K562 (cell line): ENCODE results near the gene DMWD. TPM values are rescaled to one million over a fixed set of nuclear protein-coding genes. Genes with fewer than 3 reads are reported as not detected.

Experiments
- CREBBP ChIP-seq: IDR thresholded peaks from one replicate; pipeline ENCODE4 v1.6.1; 2012; ENCODE audit warnings: low read depth, mild to moderate bottlenecking, control low read depth, inconsistent platforms, low read length
- CXXC5 ChIP-seq: fragments of 250-450 bp; sonication (Bioruptor Pico); IDR thresholded peaks from 2 replicates; pipeline ENCODE4 v1.8.0; 2022; ENCODE audit warnings: inconsistent platforms, mild to moderate bottlenecking, moderate library complexity
- ELK1 ChIP-seq: sonication (generic); formaldehyde crosslinking; IDR thresholded peaks from 2 replicates; pipeline ENCODE4 v1.8.1; 2022; ENCODE audit warnings: missing genetic modification reagents
- ETV1 ChIP-seq: fragments of 450-650 bp; conservative IDR thresholded peaks from 2 replicates; pipeline ENCODE4 v1.6.1; 2016; ENCODE audit warnings: missing genetic modification characterization, control low read depth, low read depth, missing compliant biosample characterization
- KLF16 ChIP-seq: IDR thresholded peaks from 2 replicates; pipeline ENCODE4 v1.6.1; 2016; ENCODE audit warnings: antibody characterized with exemption
- MAFK ChIP-seq: IDR thresholded peaks from 2 replicates; pipeline ENCODE4 v1.6.1; 2011; ENCODE audit warnings: low read length, improper control_type of control experiment
- NFE2L1 ChIP-seq: fragments of 450-650 bp; IDR thresholded peaks from 2 replicates; pipeline ENCODE4 v1.6.1; 2016; ENCODE audit warnings: missing genetic modification characterization, low read depth, mild to moderate bottlenecking, missing compliant biosample characterization, moderate library complexity, borderline replicate concordance
- POLR2A ChIP-seq: fragments of 450-650 bp; conservative IDR thresholded peaks from 2 replicates; pipeline ENCODE4 v1.6.1; 2016
- POU5F1 ChIP-seq: fragments of 150-350 bp; IDR thresholded peaks from 2 replicates; pipeline ENCODE4 v1.6.1; 2014; ENCODE audit warnings: borderline replicate concordance, low read length, low read depth, mild to moderate bottlenecking; ENCODE audit not compliant: partially characterized antibody
- polyA plus RNA-seq, 8 experiments: library from polyadenylated mRNA; depleted of rRNA in 4 of 8; stranded (reverse) in 5 of 8; unstranded in 3 of 8; fragments of >200 nt; fragmentation: Nextera tagmentation in 2 of 8; fragmentation: Illumina TruSeq in 1 of 8; extraction: Ambion mirVana in 2 of 8; extraction: Trizol in 1 of 8; gene quantifications; 2 replicates each; pipeline versions ENCODE4 v1.2.1 to v1.2.3, GENCODE V29; 2011 to 2014; ENCODE audit warnings: inconsistent platforms in 1 of 8, missing spikeins in 1 of 8
- total RNA-seq, 7 experiments: library from RNA; depleted of rRNA in 6 of 7; stranded (reverse); fragments of >200 nt in 6 of 7; fragmentation: Illumina TruSeq in 2 of 7; extraction: Trizol in 2 of 7; gene quantifications; 2 replicates each; pipeline versions ENCODE4 v1.2.1 to v1.2.3, GENCODE V29; 2011 to 2021; ENCODE audit warnings: low replicate concordance in 1 of 7
- TF ChIP-seq, protein P1 (sequence below), 2 experiments: fragments of 450-650 bp; formaldehyde crosslinking in 1 of 2; IDR thresholded peaks; 2 replicates each; pipeline versions ENCODE4 v1.4.0 to v1.6.1; 2014 to 2020; ENCODE audit warnings: mild to moderate bottlenecking in 2 of 2, borderline replicate concordance in 1 of 2, low read depth in 1 of 2

The DMWD gene
- total and polyA plus RNA-seq, 9 of the 15 experiments (the other 6 are each of a cell fraction or from before 2014, with no cell fraction given): 4.7 to 54.6 (median 19.0) TPM

- TF ChIP-seq, protein P1, sequence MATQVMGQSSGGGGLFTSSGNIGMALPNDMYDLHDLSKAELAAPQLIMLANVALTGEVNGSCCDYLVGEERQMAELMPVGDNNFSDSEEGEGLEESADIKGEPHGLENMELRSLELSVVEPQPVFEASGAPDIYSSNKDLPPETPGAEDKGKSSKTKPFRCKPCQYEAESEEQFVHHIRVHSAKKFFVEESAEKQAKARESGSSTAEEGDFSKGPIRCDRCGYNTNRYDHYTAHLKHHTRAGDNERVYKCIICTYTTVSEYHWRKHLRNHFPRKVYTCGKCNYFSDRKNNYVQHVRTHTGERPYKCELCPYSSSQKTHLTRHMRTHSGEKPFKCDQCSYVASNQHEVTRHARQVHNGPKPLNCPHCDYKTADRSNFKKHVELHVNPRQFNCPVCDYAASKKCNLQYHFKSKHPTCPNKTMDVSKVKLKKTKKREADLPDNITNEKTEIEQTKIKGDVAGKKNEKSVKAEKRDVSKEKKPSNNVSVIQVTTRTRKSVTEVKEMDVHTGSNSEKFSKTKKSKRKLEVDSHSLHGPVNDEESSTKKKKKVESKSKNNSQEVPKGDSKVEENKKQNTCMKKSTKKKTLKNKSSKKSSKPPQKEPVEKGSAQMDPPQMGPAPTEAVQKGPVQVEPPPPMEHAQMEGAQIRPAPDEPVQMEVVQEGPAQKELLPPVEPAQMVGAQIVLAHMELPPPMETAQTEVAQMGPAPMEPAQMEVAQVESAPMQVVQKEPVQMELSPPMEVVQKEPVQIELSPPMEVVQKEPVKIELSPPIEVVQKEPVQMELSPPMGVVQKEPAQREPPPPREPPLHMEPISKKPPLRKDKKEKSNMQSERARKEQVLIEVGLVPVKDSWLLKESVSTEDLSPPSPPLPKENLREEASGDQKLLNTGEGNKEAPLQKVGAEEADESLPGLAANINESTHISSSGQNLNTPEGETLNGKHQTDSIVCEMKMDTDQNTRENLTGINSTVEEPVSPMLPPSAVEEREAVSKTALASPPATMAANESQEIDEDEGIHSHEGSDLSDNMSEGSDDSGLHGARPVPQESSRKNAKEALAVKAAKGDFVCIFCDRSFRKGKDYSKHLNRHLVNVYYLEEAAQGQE (IDR thresholded peaks at IDR 0.05; ENCODE audit: borderline replicate concordance): no peak; the same call in 1 of the 2 replicates
- TF ChIP-seq, protein P1 (CRISPR knock-in tag; IDR thresholded peaks at IDR 0.05; ENCODE audit: low read depth): no peak
- TF ChIP-seq POLR2A (peak; percentile 75), CXXC5 (CRISPR knock-in tag) (peak; percentile 92), KLF16 (peak; percentile 63; the same call in 1 of the 2 replicates), POU5F1 (peak; percentile 19), MAFK (no peak; the same call in 1 of the 2 replicates), ELK1 (no peak), CREBBP (no peak), ETV1 (tag) (no peak), NFE2L1 (no peak)
These were observed 23.5 kb downstream of the DMWD start, which contains the start of gene SIX5 (continued) for GRCh38 chr19:45768984-45769782.
